NCI-H187 treated with DMSO at 0.1 percent for 48 hours (cell line): ENCODE data around the gene TUBB2A.
"Not testable (repeated sequence)": the region's sequence is repeated elsewhere in the genome, so short reads cannot be mapped to it uniquely, and the experiment has no call there.

Source experiments
- DNase-seq: peaks from one replicate; lab custom pipeline; 2025; lab: John Stamatoyannopoulos, UW

TUBB2A gene

GRCh38 chr6:3157131-3157933 lies at the start of gene TUBB2A:
TUBB2A (minus strand) TSS chr6:3157544; CDS start chr6:3157463, 81 bp downstream.
- DNase-seq = no peak

- DNase-seq = no peak
These were observed 49.1 kb upstream of the TUBB2A start for GRCh38 chr6:3206339-3207015.

GRCh38 chr6:3205913-3206312 lies 48.6 kb upstream of the TUBB2A start:
- DNase-seq = no peak

- DNase-seq = no peak
These were observed 47.6 kb upstream of the TUBB2A start for GRCh38 chr6:3204921-3205320.

GRCh38 chr6:3202999-3203696 lies 45.8 kb upstream of the TUBB2A start:
- DNase-seq = no peak

- no peak for DNase-seq
These were observed 44.0 kb upstream of the TUBB2A start for GRCh38 chr6:3201388-3201787.

- no peak for DNase-seq
These were observed 43.3 kb upstream of the TUBB2A start for GRCh38 chr6:3200682-3201081.

GRCh38 chr6:3199382-3199781 lies 42.0 kb upstream of the TUBB2A start:
- DNase-seq = no peak

GRCh38 chr6:3197734-3198133 lies 40.4 kb upstream of the TUBB2A start:
- DNase-seq = not testable (repeated sequence)

- DNase-seq = no peak
These were observed 39.4 kb upstream of the TUBB2A start for GRCh38 chr6:3196770-3197169.

- DNase-seq = no peak
These were observed 38.6 kb upstream of the TUBB2A start for GRCh38 chr6:3195695-3196497.

- DNase-seq = no peak
These were observed 38.0 kb upstream of the TUBB2A start for GRCh38 chr6:3195420-3195694.

- DNase-seq = no peak
These were observed 37.4 kb upstream of the TUBB2A start for GRCh38 chr6:3194535-3195419.

GRCh38 chr6:3193102-3193849 lies 35.9 kb upstream of the TUBB2A start:
- no peak for DNase-seq

- no peak for DNase-seq
These were observed 33.4 kb upstream of the TUBB2A start for GRCh38 chr6:3190779-3191178.

- DNase-seq = no peak
These were observed 32.7 kb upstream of the TUBB2A start for GRCh38 chr6:3190056-3190455.

- DNase-seq = not testable (repeated sequence)
These were observed 31.8 kb upstream of the TUBB2A start for GRCh38 chr6:3189192-3189591.

GRCh38 chr6:3188262-3188661 lies 30.9 kb upstream of the TUBB2A start:
- no peak for DNase-seq

GRCh38 chr6:3186974-3187382 lies 29.6 kb upstream of the TUBB2A start:
- no peak for DNase-seq

GRCh38 chr6:3183066-3183465 lies 25.7 kb upstream of the TUBB2A start:
- no peak for DNase-seq

- DNase-seq = no peak
These were observed 23.8 kb upstream of the TUBB2A start for GRCh38 chr6:3181105-3181504.
